GM23338 (cell line): ENCODE measurements around the gene DNAJB12. TPM values are rescaled to one million over a fixed set of nuclear protein-coding genes. Genes with fewer than 3 reads are reported as not detected.
A peak's percentile ranks its signal among the peaks of the same experiment; 100 is the strongest.

Experiments used
- ATAC-seq: fragments of 200-7000 bp; cut with Tn5 transposase; 3 replicates; pipeline ENCODE4 v1.9.1; 2020
- DNase-seq: peaks from one replicate; pipeline ENCODE4 v3.0.0-alpha.2; 2015; ENCODE audit warnings: low spot score
- H2AFZ ChIP-seq: fragments of 200-600 bp; sonication (generic); 2 replicates; pipeline ENCODE4 v1.8.0; 2016; ENCODE audit warnings: antibody characterized with exemption, mild to moderate bottlenecking, moderate library complexity
- H3F3A ChIP-seq: fragments of 200-600 bp; sonication (generic); replicated peaks from 2 replicates; pipeline ENCODE4 v1.8.0; 2017; ENCODE audit warnings: antibody characterized with exemption, mixed run types, low read depth
- H3K27ac ChIP-seq: fragments of 200-600 bp; sonication (generic); 2 replicates; pipeline ENCODE4 v1.6.1; 2016; ENCODE audit warnings: low read depth
- H3K27me3 ChIP-seq: fragments of 200-600 bp; sonication (generic); 2 replicates; pipeline ENCODE4 v1.8.0; 2016; ENCODE audit warnings: mild to moderate bottlenecking, mixed run types, moderate library complexity; ENCODE audit not compliant: insufficient read depth
- H3K36me3 ChIP-seq: fragments of 200-600 bp; sonication (generic); 2 replicates; pipeline ENCODE4 v1.8.0; 2016; ENCODE audit warnings: mild to moderate bottlenecking; ENCODE audit not compliant: insufficient read depth
- H3K4me1 ChIP-seq: fragments of 200-600 bp; sonication (generic); 2 replicates; pipeline ENCODE4 v1.8.0; 2016; ENCODE audit warnings: mild to moderate bottlenecking, moderate library complexity; ENCODE audit not compliant: insufficient read depth
- H3K4me2 ChIP-seq: fragments of 200-600 bp; sonication (generic); 2 replicates; pipeline ENCODE4 v1.7.1; 2017; ENCODE audit warnings: mixed run types
- H3K4me3 ChIP-seq: fragments of 200-600 bp; sonication (generic); 2 replicates; pipeline ENCODE4 v1.6.1; 2016; ENCODE audit warnings: mixed run types
- H3K79me2 ChIP-seq: fragments of 200-600 bp; sonication (generic); replicated peaks from 2 replicates; pipeline ENCODE4 v1.8.0; 2017; ENCODE audit warnings: mild to moderate bottlenecking; ENCODE audit not compliant: insufficient read depth
- H3K9me2 ChIP-seq: fragments of 200-600 bp; sonication (generic); 2 replicates; pipeline ENCODE4 v1.8.0; 2017; ENCODE audit not compliant: insufficient read depth
- H4K20me1 ChIP-seq: fragments of 200-600 bp; sonication (generic); replicated peaks from 2 replicates; pipeline ENCODE4 v1.8.0; 2017; ENCODE audit warnings: mild to moderate bottlenecking; ENCODE audit not compliant: insufficient read depth
- H3K27ac Mint-ChIP-seq: 2 replicates; pipeline ENCODE4 v1.8.0; 2020; ENCODE audit warnings: inconsistent platforms, mild to moderate bottlenecking, moderate library complexity, mixed read lengths
- H3K27me3 Mint-ChIP-seq: 3 replicates; pipeline ENCODE4 v1.8.0; 2022; ENCODE audit warnings: low read depth, mild to moderate bottlenecking, moderate library complexity, mixed read lengths, inconsistent platforms; ENCODE audit not compliant: insufficient read depth, poor library complexity
- H3K36me3 Mint-ChIP-seq: 3 replicates; pipeline ENCODE4 v1.8.0; 2021; ENCODE audit warnings: low read depth, mild to moderate bottlenecking, inconsistent platforms, moderate library complexity, mixed read lengths
- H3K4me1 Mint-ChIP-seq: 3 replicates; pipeline ENCODE4 v1.8.0; 2020; ENCODE audit warnings: mild to moderate bottlenecking, inconsistent platforms, mixed read lengths
- H3K4me3 Mint-ChIP-seq: 3 replicates; pipeline ENCODE4 v1.8.0; 2021; ENCODE audit warnings: moderate library complexity, mild to moderate bottlenecking, inconsistent platforms, mixed read lengths
- H3K9me3 Mint-ChIP-seq: 3 replicates; pipeline ENCODE4 v1.8.0; 2020; ENCODE audit warnings: moderate library complexity, mild to moderate bottlenecking, inconsistent platforms, mixed read lengths
- EZH2 ChIP-seq: fragments of 200-600 bp; sonication (generic); IDR thresholded peaks from one replicate; pipeline ENCODE4 v1.8.0; 2017; ENCODE audit warnings: antibody characterized with exemption, mild to moderate bottlenecking, low read depth; ENCODE audit not compliant: unreplicated experiment
- JUNB ChIP-seq: IDR thresholded peaks from one replicate; pipeline ENCODE4 v1.6.1; 2016; ENCODE audit warnings: antibody characterized with exemption; ENCODE audit not compliant: unreplicated experiment
- NANOG ChIP-seq: IDR thresholded peaks from 2 replicates; pipeline ENCODE4 v1.6.1; 2016; ENCODE audit warnings: antibody characterized with exemption, borderline replicate concordance
- REST ChIP-seq: IDR thresholded peaks from one replicate; pipeline ENCODE4 v1.6.1; 2018; ENCODE audit warnings: antibody characterized with exemption; ENCODE audit not compliant: unreplicated experiment
- STAT1 ChIP-seq: IDR thresholded peaks from one replicate; pipeline ENCODE4 v1.6.1; 2016; ENCODE audit warnings: antibody characterized with exemption; ENCODE audit not compliant: unreplicated experiment
- ZNF114 ChIP-seq: fragments of 250-450 bp; sonication (Bioruptor Pico); IDR thresholded peaks from 2 replicates; pipeline ENCODE4 v1.5.0; 2020; ENCODE audit warnings: mild to moderate bottlenecking, moderate library complexity
- polyA plus RNA-seq: library from polyadenylated mRNA; unstranded; fragments of >200 nt; fragmentation: Nextera tagmentation; extraction: Ambion mirVana; gene quantifications from 2 replicates; pipeline ENCODE4 v1.2.1, GENCODE V29; 2016
- total RNA-seq: library from RNA; depleted of rRNA; stranded (reverse); fragments of >200 nt; shearing (Covaris generic); gene quantifications from 2 replicates; pipeline ENCODE4 v1.2.3, GENCODE V29; 2014

DNAJB12 gene
- total and polyA plus RNA-seq, 2 experiments from 2014 or later: 12.8 to 16.0 TPM

GRCh38 chr10:72353028-72353964, 1.4 kb downstream of the DNAJB12 start:
- Mint-ChIP-seq H3K36me3 (peaks cover 6% of the 10 kb centered on the region; the same call in 1 of the 3 replicates), H3K9me3 (no peaks in the 10 kb centered on the region), H3K27me3 (peaks cover 10% of the 10 kb centered on the region), H3K27ac (peak overlapping the region; percentile 99), H3K4me3 (peak overlapping the region; percentile 96), H3K4me1 (peaks cover 30% of the 10 kb centered on the region)
- DNase-seq (peak; percentile 58), ATAC-seq (peak; percentile 10)
- H3K4me1 ChIP-seq: peaks cover 12% of the 10 kb centered on the region; the same call in 1 of the 2 replicates
- H3K4me2 ChIP-seq: peak overlapping the region; percentile 98
- 0 out of 2 replicates have a peak, but pooled peaks cover 2% of the 10 kb centered on the region for H4K20me1 ChIP-seq
- no peaks in the 10 kb centered on the region for H3K27me3 ChIP-seq
- TF ChIP-seq NANOG: no peak
- TF ChIP-seq EZH2: no peak
- TF ChIP-seq REST: no peak
- H3K79me2 ChIP-seq: peaks cover 40% of the 10 kb centered on the region
- peaks cover 4% of the 10 kb centered on the region for H3F3A ChIP-seq
- peak overlapping the region; percentile 100 for H3K27ac ChIP-seq
- H3K36me3 ChIP-seq: no peaks in the 10 kb centered on the region
- H3K9me2 ChIP-seq: no peaks in the 10 kb centered on the region
- H2AFZ ChIP-seq: no peak overlapping the region
- peak overlapping the region; percentile 90 for H3K4me3 ChIP-seq

GRCh38 chr10:72351479-72351878, 3.2 kb downstream of the DNAJB12 start:
- H3K4me2 ChIP-seq: no peak overlapping the region
- no peak overlapping the region for H3K27ac Mint-ChIP-seq
- H3K27me3 Mint-ChIP-seq: peaks cover 10% of the 10 kb centered on the region
- no peaks in the 10 kb centered on the region for H3K36me3 ChIP-seq
- 0 out of 2 replicates have a peak overlapping the region, but pooled peaks have one; percentile 50 for H3K27ac ChIP-seq
- H2AFZ ChIP-seq: no peak overlapping the region
- no peak for TF ChIP-seq ZNF114 (CRISPR knock-in tag)
- TF ChIP-seq JUNB: no peak
- TF ChIP-seq STAT1: no peak
- no peak for TF ChIP-seq EZH2
- TF ChIP-seq NANOG: no peak
- ATAC-seq: no peak
- H4K20me1 ChIP-seq: 0 out of 2 replicates have a peak, but pooled peaks cover 2% of the 10 kb centered on the region
- no peaks in the 10 kb centered on the region for H3K9me3 Mint-ChIP-seq
- DNase-seq: no peak
- H3F3A ChIP-seq: peaks cover 4% of the 10 kb centered on the region
- peaks cover 6% of the 10 kb centered on the region; the same call in 1 of the 3 replicates for H3K36me3 Mint-ChIP-seq
- H3K4me3 Mint-ChIP-seq: no peak overlapping the region
- no peak overlapping the region for H3K4me3 ChIP-seq
- H3K79me2 ChIP-seq: peaks cover 48% of the 10 kb centered on the region
- peaks cover 30% of the 10 kb centered on the region for H3K4me1 Mint-ChIP-seq
- no peaks in the 10 kb centered on the region for H3K27me3 ChIP-seq
- H3K4me1 ChIP-seq: peaks cover 12% of the 10 kb centered on the region; the same call in 1 of the 2 replicates
- H3K9me2 ChIP-seq: no peaks in the 10 kb centered on the region
